HG02610 (cell line): ENCODE measurements around the gene SKA3.
"Not testable (repeated sequence)": the region's sequence is repeated elsewhere in the genome, so short reads cannot be mapped to it uniquely, and the experiment has no call there.

Experiments used
- ATAC-seq: cut with Tn5 transposase; IDR thresholded peaks from one replicate; pipeline ENCODE4 v1.9.1; 2021; ENCODE audit warnings: mild to moderate bottlenecking, moderate library complexity; ENCODE audit not compliant: unreplicated experiment

SKA3 gene

DNA sequence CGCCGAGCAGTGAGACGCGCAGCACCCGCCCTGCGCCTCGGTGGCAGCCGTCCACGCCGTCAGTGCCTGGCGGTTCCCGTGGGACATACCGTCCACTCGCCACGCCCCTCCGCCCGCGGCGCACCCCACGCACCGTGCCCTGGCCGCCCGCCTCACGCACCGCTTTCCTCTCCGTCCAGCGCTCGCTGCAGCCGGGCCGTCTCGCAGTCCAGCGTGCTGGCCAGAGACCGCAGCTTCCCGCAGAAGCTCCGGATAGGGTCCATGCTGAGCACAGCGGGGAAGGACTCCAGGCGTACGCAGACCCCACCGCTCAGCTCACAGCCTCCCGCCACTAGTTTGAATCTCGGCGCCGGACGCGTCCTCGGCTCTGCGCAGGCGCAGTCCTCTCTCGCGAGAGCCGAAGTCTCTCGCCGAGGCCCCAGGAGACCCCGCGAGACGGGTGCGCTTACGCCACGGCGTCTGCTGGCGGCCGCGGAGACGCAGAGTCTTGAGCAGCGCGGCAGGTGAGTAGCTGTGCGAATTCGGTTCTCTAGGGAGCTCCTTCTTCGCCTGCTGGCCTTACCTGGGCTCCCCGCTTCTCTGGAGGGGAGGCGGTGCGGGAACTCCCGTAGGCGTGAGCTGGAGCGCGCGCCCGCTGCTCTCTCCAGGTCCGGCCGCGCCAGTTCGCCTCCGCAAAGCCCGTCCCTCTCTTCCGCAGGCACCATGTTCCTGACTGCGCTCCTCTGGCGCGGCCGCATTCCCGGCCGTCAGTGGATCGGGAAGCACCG lies at the start of gene SKA3, which contains the start of gene MRPL57:
Gene SKA3 (minus strand): TSS at position 338 of the 767 bp plus-strand sequence. CDS start 75 bp downstream, at position 263.
Gene MRPL57 (plus strand): TSS at position 444 of the 767 bp plus-strand sequence. CDS start 259 bp downstream, at position 703.
- ATAC-seq, result peak; percentile 92

DNA sequence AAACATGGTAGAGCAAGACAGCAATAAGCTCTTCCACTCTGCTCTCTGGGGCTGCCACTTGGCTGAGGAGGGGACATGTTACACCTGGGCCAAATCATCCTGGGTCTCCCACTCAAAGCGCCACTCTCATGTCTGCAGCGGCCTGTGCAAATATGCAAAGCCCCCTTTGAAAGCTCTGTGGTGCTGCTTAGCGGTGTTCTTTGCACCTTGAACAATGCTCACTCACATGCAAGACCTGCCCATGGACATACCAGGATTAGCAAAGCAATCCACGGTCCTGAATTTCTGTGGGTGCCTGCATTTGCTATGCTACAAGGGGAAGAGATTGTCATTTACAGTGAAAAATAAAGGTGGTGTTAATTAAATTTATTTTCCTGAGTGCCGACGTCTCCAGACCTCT lies 48.7 kb upstream of the SKA3 start:
- ATAC-seq, result no peak

DNA sequence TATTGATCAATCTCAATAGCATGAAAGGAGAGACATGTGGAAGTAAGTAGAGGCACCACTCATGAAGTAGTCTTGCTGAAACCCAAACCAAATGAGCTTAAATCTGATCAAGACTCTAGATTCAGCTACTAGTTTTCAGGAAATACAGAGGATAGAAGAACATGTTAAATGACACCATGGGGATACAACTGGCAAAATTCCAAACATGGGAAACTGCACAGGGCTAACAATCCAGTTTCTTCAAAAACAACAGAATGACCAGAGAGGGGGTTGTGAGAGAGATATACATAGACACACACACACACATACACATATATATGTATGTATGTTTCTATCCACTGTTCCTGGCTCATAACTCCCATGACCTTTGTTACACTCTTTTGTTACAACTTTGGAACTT lies 44.9 kb upstream of the SKA3 start:
- no peak for ATAC-seq

GRCh38 chr13:21219716-21220115 lies 43.4 kb upstream of the SKA3 start:
- ATAC-seq, result not testable (repeated sequence)

- peak; percentile 61 for ATAC-seq
Measured at GRCh38 chr13:21219036-21219381, 42.7 kb upstream of the SKA3 start.

DNA sequence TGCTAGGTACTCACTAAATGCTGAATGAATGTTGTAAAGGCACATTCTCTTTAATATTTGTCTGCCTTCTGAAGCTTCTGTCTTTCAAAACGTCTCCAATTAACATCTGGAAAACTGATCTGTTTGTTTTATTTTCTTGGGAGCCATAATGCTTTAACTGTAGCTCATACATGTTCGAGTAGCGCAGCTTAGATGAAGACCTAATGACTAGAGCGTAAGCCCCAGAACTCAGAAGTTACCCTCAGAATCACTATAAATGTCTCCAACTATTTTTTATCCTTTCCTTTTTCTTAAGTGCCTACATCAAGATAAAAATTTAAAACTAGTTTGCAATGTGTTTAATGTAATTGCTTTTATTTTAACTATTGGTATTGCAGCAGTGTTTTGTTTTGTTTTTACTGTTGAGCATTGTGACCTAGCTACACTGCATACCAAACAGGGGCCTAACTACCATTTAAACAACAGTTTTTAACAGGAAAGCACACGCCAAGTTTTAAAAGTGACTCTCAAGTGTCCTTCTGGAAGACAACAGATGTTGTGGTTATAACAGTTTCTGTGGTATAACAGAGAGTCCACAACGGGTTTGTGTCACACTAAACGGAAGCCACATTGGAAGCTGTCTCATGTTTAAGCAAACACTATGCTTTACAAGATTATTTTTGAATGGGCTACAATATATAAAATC lies 42.1 kb upstream of the SKA3 start:
- peak; percentile 95 for ATAC-seq

DNA sequence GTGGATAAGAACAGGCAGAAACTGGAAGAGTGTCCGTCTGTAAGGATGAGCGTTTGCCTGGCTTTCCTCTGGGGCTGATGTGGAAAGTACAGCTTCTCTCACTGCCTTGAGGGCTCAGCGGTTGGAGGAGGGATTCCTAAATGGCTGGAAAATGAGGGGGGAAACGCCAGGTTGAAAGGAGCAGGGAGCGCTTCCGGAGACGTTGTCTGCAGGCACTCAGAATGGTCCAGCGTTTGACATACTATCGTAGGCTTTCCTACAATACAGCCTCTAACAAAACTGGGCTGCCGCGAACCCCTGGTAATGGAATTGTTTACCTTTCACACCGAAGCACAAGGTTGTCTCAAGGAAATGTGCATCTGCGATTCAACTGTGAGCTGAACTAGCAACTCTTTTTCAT lies 40.0 kb upstream of the SKA3 start:
- no peak for ATAC-seq

GRCh38 chr13:21215419-21215818 lies 39.1 kb upstream of the SKA3 start:
- not testable (repeated sequence) for ATAC-seq

- ATAC-seq, result no peak
Measured at GRCh38 chr13:21212138-21212775, 35.9 kb upstream of the SKA3 start.

DNA sequence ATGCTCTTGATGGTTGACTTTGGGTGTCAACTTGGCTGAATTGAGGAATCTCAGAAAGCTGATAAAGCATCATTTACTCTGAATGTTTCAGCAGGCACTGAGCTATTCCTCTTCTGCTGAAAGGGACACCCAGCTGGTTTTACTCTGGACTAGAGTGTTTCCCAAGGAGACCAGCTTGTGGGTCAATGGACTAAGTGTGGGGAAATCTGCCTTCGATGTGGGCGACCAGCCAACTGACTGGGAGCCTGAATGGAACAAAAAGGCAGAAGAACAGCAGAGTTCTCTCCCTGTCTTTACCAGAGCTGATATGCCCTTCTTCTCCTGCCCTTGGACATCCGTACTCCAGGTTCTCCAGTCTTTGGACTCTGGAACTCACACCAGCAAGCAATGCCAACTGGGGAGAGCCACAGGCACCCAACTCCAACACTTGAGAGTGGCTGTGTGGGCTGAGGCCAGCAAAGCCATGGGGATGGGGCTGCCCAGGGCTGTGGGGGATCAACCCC lies 32.4 kb upstream of the SKA3 start:
- no peak for ATAC-seq

DNA sequence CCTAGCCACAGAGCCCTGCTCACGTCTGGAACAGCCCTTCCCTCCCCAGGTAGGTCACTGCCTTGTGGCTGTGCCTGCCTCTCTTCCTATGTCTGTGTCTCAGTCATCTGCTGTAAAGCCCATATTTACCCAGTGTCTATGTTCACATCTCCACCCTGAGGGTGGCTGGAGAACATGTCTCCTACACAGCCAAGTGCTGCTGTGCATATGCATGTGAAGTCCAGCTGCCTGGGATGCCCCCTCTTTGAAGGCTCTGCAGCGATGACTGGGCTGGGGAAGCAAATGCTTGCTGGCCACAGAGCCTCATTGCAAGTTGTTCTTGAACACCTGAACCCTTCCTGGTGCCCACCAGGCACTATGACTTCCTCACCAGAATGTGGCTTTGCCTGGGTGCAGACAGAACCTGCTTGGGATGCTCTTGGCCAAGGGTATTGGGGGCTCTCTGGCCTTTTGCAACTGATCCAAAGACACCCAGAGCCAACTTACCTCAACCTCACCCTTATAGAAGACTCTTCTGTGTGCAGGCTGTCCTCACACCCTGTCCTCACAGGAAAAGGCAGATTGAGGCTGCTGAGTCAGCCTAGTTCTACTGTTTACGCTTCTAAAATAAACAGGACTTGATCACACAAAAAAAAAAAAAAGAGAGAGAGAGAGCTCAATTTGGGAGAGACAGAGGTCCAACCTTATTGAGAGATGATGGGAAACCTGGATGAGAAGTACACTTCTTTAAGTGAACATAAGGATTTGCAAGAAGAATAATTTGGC lies 26.6 kb upstream of the SKA3 start:
- no peak for ATAC-seq

DNA sequence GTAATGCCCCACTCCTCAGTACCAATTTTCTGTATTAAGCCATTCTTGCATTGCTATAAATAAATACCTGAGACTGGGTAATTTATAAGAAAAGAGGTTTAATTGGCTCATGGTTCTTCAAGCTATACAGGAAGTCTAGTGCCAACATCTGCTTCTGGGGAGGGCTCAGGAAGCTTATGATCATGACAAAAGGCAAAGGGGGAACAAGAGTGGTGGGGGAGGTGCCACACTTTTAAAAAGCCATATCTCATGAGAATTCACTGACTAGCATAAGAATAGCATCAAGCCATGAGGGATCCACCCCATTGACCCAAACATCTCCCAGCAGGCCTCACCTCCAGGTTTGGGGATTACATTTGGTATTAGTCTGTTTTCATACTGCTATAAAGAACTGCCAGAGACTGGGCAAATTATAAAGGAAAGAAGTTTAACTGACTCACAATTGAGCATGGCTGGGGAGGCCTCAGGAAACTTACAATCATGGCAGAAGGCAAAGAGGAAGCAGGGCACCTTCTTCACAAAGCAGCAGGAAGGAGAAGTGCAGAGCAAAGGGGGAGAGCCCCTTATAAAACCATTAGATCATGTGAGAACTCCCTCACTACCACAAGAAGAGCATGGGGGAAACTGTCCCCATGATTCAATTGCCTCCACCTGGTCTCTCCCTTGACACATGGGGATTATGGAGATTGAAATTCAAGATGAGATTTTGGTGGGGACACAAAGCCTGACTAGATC lies 25.3 kb upstream of the SKA3 start:
- not testable (repeated sequence) for ATAC-seq

DNA sequence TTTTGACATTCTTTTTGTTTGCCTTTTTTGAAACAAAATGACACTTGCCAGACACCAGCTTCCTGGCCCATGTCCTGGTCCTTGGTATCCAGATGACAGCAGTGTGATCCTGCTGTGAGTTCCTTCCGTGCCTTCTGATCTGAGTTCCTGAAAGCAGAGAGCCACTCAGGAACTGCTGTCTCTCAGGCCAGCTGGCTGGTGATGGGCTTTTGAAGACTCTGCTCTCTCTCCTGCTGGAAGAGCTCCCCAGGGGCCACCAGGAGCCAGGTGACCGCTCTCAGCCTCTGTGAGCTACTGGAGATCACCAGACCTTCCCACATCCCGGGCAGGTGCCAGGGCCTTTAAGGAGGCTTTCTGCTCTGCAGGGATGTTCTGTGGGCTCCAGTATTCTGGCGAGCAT lies 22.0 kb upstream of the SKA3 start:
- not testable (repeated sequence) for ATAC-seq

DNA sequence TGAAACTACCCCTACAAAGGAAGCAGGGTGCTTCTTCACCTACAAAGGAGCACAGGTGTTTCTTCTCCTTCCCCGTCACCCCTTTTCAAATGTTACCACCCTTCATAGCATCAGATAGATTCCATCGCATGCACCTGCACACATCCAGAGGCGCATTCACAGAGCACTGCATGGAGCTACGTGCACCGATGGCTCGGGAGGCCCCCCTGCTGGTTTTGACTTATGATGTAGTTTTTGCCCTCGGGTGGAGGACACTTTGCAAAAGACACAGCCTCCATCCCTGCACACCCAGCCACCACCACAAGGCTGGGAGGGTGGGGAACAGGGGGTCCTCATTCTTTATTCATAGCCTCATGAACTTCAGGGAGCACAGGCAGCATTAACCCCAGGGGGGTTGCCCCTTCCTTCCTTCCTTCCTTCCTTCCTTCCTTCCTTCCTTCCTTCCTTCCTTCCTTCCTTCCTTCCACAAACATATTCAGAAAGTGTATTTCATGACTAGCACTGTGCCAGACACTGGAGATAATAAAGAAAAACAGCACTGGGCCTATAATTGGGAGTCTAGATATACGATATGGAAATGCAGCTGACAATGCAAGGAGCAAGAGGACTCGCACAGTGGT lies 21.4 kb upstream of the SKA3 start:
- ATAC-seq, result not testable (repeated sequence)

GRCh38 chr13:21194756-21195155 lies 18.4 kb upstream of the SKA3 start:
- not testable (repeated sequence) for ATAC-seq

- ATAC-seq, result not testable (repeated sequence)
Measured at GRCh38 chr13:21186410-21186809, 10.1 kb upstream of the SKA3 start.

- ATAC-seq, result no peak
Measured at GRCh38 chr13:21181671-21182070, 5.3 kb upstream of the SKA3 start.

GRCh38 chr13:21176982-21177284 lies 581 bp upstream of the SKA3 start:
- ATAC-seq, result peak; percentile 20

GRCh38 chr13:21175656-21176214 lies 617 bp downstream of the SKA3 start:
- no peak for ATAC-seq

- not testable (repeated sequence) for ATAC-seq
Measured at GRCh38 chr13:21173767-21174166, 2.6 kb downstream of the SKA3 start.
